Measurements from ENCODE around the gene FUT9.

Gene FUT9

DNA sequence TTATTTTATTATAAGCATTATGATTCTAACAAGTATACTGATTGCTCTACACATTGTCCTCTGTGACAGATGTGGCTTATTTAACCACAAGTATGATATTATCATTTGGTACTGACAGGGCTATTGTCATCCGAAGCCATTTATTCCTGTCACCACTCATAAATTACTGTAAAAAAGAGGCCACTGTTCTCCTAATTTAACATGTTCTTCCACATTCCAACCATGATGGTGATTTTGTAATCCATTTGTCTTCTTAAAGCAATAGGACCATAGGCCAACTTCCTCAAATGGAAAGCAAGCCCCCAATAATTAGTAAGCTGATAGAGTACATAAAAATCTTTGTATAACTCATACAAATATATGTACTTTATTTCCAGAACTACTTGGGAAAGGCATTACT, 50.6 kb downstream of the FUT9 start:
- 63 to 100% methylated on average over 1 of the region's 1 CpG for WGBS, 2 experiments (ENCODE audit: insufficient coverage in 2 of 2)
- Histone ChIP-seq H3K36me3 (ENCODE audit: control insufficient read depth, insufficient read depth, low read length) (no peaks in the 10 kb centered on the region), H3K4me3 (ENCODE audit: extremely low read depth, insufficient read depth, low read length, poor library complexity, severe bottlenecking) (no peak overlapping the region), H3K27ac (ENCODE audit: low read depth, low read length, severe bottlenecking) (no peak overlapping the region), H3K4me1 (ENCODE audit: control insufficient read depth, insufficient read depth, low read length, poor library complexity, severe bottlenecking) (no peaks in the 10 kb centered on the region), H3K9me3 (ENCODE audit: control insufficient read depth, low read length) (no peaks in the 10 kb centered on the region)

DNA sequence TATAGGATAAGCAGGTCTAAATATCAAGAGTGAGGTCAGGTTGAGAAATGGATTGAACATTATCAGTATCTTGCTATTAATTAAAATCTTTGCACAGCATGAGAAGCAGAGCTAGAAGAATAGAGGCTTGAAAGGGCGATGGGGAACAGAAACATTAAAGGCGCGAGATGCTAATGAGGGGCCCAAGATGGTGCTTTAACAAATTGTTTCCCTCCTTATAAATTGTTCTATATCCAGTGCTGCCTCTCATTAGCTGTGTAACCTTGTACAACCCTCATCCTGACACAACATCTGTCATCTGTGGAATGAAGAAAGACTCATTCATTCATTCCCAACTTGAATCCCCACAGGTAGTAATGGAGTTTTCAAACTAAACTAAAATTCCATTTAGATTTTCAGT, 57.8 kb downstream of the FUT9 start:
- Histone ChIP-seq H3K9me3 (ENCODE audit: control insufficient read depth, low read length) (no peaks in the 10 kb centered on the region), H3K36me3 (ENCODE audit: control insufficient read depth, insufficient read depth, low read length) (no peaks in the 10 kb centered on the region), H3K4me3 (ENCODE audit: extremely low read depth, insufficient read depth, low read length, poor library complexity, severe bottlenecking) (no peak overlapping the region), H3K27ac (ENCODE audit: low read depth, low read length, severe bottlenecking) (no peak overlapping the region), H3K4me1 (ENCODE audit: control insufficient read depth, insufficient read depth, low read length, poor library complexity, severe bottlenecking) (no peaks in the 10 kb centered on the region)
- WGBS, 2 experiments (ENCODE audit: insufficient coverage in 2 of 2): 79 to 100% methylated on average over 3 of the region's 3 CpGs

DNA sequence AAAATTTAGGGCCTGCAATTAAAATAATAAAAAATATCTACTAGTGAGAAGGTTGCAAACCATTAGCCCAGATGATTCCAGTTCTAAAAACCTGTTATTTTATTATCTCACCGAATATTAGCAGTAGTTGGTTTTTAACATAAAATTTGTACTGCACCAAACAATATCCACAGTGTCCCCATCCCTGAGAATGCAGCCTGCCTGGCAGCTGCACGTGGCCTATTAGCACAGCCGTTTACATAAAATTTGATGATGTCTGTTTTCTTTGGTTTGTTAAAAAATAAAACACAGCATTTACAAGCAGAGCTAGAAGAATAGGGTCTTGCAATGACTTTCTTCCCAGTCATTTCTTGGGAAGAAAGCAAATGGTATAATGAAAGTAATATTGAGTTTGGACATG, 58.2 kb downstream of the FUT9 start:
- H3K9me3 ChIP-seq (ENCODE audit: control insufficient read depth, low read length): no peaks in the 10 kb centered on the region
- no peaks in the 10 kb centered on the region for H3K36me3 ChIP-seq (ENCODE audit: control insufficient read depth, insufficient read depth, low read length)
- no CpG with 5 or more reads among the region's 3 CpGs for WGBS, 2 experiments (ENCODE audit: insufficient coverage in 2 of 2)
- H3K4me3 ChIP-seq (ENCODE audit: extremely low read depth, insufficient read depth, low read length, poor library complexity, severe bottlenecking): no peak overlapping the region
- H3K4me1 ChIP-seq (ENCODE audit: control insufficient read depth, insufficient read depth, low read length, poor library complexity, severe bottlenecking): no peaks in the 10 kb centered on the region
- H3K27ac ChIP-seq (ENCODE audit: low read depth, low read length, severe bottlenecking): no peak overlapping the region

- no CpG with 5 or more reads among the region's 1 CpG for WGBS, 2 experiments (ENCODE audit: insufficient coverage in 2 of 2)
- no peaks in the 10 kb centered on the region for H3K9me3 ChIP-seq (ENCODE audit: control insufficient read depth, low read length)
- H3K4me3 ChIP-seq (ENCODE audit: extremely low read depth, insufficient read depth, low read length, poor library complexity, severe bottlenecking): no peak overlapping the region
- no peaks in the 10 kb centered on the region for H3K36me3 ChIP-seq (ENCODE audit: control insufficient read depth, insufficient read depth, low read length)
- no peaks in the 10 kb centered on the region for H3K4me1 ChIP-seq (ENCODE audit: control insufficient read depth, insufficient read depth, low read length, poor library complexity, severe bottlenecking)
- no peak overlapping the region for H3K27ac ChIP-seq (ENCODE audit: low read depth, low read length, severe bottlenecking)
These were observed 60.1 kb downstream of the FUT9 start for GRCh38 chr6:96075826-96076225.

- WGBS, 2 experiments (ENCODE audit: insufficient coverage in 2 of 2): 86 to 89% methylated on average over 2 to 3 of the region's 3 CpGs
- H3K9me3 ChIP-seq (ENCODE audit: control insufficient read depth, low read length): no peaks in the 10 kb centered on the region
- H3K36me3 ChIP-seq (ENCODE audit: control insufficient read depth, insufficient read depth, low read length): no peaks in the 10 kb centered on the region
- H3K4me3 ChIP-seq (ENCODE audit: extremely low read depth, insufficient read depth, low read length, poor library complexity, severe bottlenecking): no peak overlapping the region
- no peak overlapping the region for H3K27ac ChIP-seq (ENCODE audit: low read depth, low read length, severe bottlenecking)
- no peaks in the 10 kb centered on the region for H3K4me1 ChIP-seq (ENCODE audit: control insufficient read depth, insufficient read depth, low read length, poor library complexity, severe bottlenecking)
These were observed 71.0 kb downstream of the FUT9 start for GRCh38 chr6:96086745-96087144.

- no peak overlapping the region for H3K27ac ChIP-seq (ENCODE audit: low read depth, low read length, severe bottlenecking)
- H3K4me3 ChIP-seq (ENCODE audit: extremely low read depth, insufficient read depth, low read length, poor library complexity, severe bottlenecking): no peak overlapping the region
- H3K9me3 ChIP-seq (ENCODE audit: control insufficient read depth, low read length): no peaks in the 10 kb centered on the region
- H3K4me1 ChIP-seq (ENCODE audit: control insufficient read depth, insufficient read depth, low read length, poor library complexity, severe bottlenecking): no peaks in the 10 kb centered on the region
- no peaks in the 10 kb centered on the region for H3K36me3 ChIP-seq (ENCODE audit: control insufficient read depth, insufficient read depth, low read length)
- WGBS, 2 experiments (ENCODE audit: insufficient coverage in 2 of 2): no CpG with 5 or more reads among the region's 1 CpG
These were observed 73.4 kb downstream of the FUT9 start for GRCh38 chr6:96089173-96089572.

DNA sequence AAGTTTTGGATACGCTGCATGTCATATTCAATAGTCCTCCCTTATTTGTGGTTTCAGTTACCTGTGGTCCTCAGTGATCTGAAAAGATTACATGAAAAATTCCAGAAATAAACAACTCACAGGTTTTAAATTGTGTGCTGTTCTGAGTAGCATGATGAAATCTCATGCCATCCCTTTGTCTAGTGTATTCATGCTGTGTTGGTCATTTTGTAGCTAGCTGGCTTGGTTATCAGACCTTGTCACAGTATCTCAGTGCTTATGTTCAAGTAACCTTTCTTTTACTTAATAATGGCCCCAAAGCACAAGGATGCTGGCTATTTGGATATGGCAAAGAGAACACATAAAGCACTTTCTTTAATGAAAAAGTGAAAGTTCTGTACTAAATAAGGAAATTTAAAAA, 78.3 kb downstream of the FUT9 start:
- no peaks in the 10 kb centered on the region for H3K9me3 ChIP-seq (ENCODE audit: control insufficient read depth, low read length)
- H3K4me3 ChIP-seq (ENCODE audit: extremely low read depth, insufficient read depth, low read length, poor library complexity, severe bottlenecking): no peak overlapping the region
- no peaks in the 10 kb centered on the region for H3K4me1 ChIP-seq (ENCODE audit: control insufficient read depth, insufficient read depth, low read length, poor library complexity, severe bottlenecking)
- WGBS, 2 experiments (ENCODE audit: insufficient coverage in 2 of 2): no CpG with 5 or more reads among the region's 1 CpG
- no peak overlapping the region for H3K27ac ChIP-seq (ENCODE audit: low read depth, low read length, severe bottlenecking)
- no peaks in the 10 kb centered on the region for H3K36me3 ChIP-seq (ENCODE audit: control insufficient read depth, insufficient read depth, low read length)

GRCh38 chr6:96099069-96099468, 83.3 kb downstream of the FUT9 start:
- Histone ChIP-seq H3K4me3 (ENCODE audit: extremely low read depth, insufficient read depth, low read length, poor library complexity, severe bottlenecking) (no peak overlapping the region), H3K9me3 (ENCODE audit: control insufficient read depth, low read length) (no peaks in the 10 kb centered on the region), H3K36me3 (ENCODE audit: control insufficient read depth, insufficient read depth, low read length) (no peaks in the 10 kb centered on the region), H3K27ac (ENCODE audit: low read depth, low read length, severe bottlenecking) (no peak overlapping the region), H3K4me1 (ENCODE audit: control insufficient read depth, insufficient read depth, low read length, poor library complexity, severe bottlenecking) (no peaks in the 10 kb centered on the region)

GRCh38 chr6:96101564-96101963, 85.8 kb downstream of the FUT9 start:
- Histone ChIP-seq H3K4me3 (ENCODE audit: extremely low read depth, insufficient read depth, low read length, poor library complexity, severe bottlenecking) (no peak overlapping the region), H3K27ac (ENCODE audit: low read depth, low read length, severe bottlenecking) (no peak overlapping the region), H3K9me3 (ENCODE audit: control insufficient read depth, low read length) (no peaks in the 10 kb centered on the region), H3K4me1 (ENCODE audit: control insufficient read depth, insufficient read depth, low read length, poor library complexity, severe bottlenecking) (no peaks in the 10 kb centered on the region), H3K36me3 (ENCODE audit: control insufficient read depth, insufficient read depth, low read length) (no peaks in the 10 kb centered on the region)
- 75 to 92% methylated on average over 1 to 2 of the region's 2 CpGs for WGBS, 2 experiments (ENCODE audit: insufficient coverage in 2 of 2)

DNA sequence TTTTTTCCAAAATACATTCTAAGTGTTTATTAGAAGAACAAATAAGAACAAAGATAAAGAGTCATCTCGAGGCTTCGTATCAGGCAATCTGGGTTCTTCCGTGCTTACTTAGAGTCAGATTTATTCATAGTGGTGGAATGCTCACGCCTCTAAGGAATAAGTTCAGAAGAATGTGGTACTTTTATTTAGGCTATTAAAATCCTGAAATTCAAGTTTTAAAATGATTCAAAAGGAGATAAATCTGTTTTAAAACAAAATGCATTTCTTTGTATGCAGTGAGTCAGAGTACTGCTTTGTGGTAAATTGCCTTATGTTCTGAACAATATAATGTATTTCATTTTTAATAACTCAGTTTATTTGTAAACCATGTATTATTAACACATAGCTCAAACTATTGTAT, 89.1 kb downstream of the FUT9 start:
- no peaks in the 10 kb centered on the region for H3K4me1 ChIP-seq (ENCODE audit: control insufficient read depth, insufficient read depth, low read length, poor library complexity, severe bottlenecking)
- no peak overlapping the region for H3K4me3 ChIP-seq (ENCODE audit: extremely low read depth, insufficient read depth, low read length, poor library complexity, severe bottlenecking)
- 93% methylated on average over 4 of the region's 4 CpGs; no CpG with 5 or more reads in 1 of the 2 experiments for WGBS, 2 experiments (ENCODE audit: insufficient coverage in 2 of 2)
- no peaks in the 10 kb centered on the region for H3K9me3 ChIP-seq (ENCODE audit: control insufficient read depth, low read length)
- H3K27ac ChIP-seq (ENCODE audit: low read depth, low read length, severe bottlenecking): no peak overlapping the region
- no peaks in the 10 kb centered on the region for H3K36me3 ChIP-seq (ENCODE audit: control insufficient read depth, insufficient read depth, low read length)

DNA sequence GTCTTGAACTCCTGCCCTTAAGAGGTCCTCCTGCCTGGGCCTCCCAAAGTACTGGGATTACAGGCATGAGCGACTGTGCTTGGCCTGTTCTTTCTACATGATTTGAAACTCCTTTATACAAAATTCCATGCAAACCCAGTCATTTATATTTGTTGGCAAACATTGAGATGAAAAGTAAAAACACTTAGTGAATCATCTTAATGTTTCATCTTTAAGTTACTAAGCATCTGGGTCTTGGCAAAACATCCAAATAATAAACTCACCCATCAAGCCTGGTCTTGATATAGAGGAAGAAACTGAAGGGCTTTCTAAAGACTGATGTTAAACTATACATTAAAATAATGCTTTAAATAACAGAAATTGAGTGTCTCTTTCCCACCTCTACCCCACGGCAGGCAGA, 95.1 kb downstream of the FUT9 start:
- Histone ChIP-seq H3K4me1 (ENCODE audit: control insufficient read depth, insufficient read depth, low read length, poor library complexity, severe bottlenecking) (no peaks in the 10 kb centered on the region), H3K36me3 (ENCODE audit: control insufficient read depth, insufficient read depth, low read length) (no peaks in the 10 kb centered on the region), H3K4me3 (ENCODE audit: extremely low read depth, insufficient read depth, low read length, poor library complexity, severe bottlenecking) (no peak overlapping the region), H3K27ac (ENCODE audit: low read depth, low read length, severe bottlenecking) (no peak overlapping the region), H3K9me3 (ENCODE audit: control insufficient read depth, low read length) (no peaks in the 10 kb centered on the region)
- WGBS, 2 experiments (ENCODE audit: insufficient coverage in 2 of 2): 100% methylated on average over 1 of the region's 2 CpGs; no CpG with 5 or more reads in 1 of the 2 experiments

DNA sequence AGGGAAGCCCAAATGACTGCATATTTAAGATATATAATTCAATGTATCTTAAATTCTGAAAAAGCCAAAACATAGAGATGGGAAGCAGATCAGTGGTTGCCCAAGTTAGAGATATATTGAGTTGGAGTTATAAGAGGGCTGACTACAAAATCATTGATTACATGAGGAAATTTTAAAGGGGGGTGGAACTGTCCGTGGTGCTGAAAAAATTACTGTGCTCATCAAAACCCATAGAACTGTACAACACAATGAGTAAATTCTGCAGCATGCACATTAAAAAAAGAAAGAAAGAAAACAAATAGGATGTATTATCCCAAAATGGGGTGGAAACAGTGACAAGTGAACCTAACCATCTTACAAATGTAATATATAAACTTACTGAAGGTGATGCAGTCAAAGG, 100.9 kb downstream of the FUT9 start:
- H3K36me3 ChIP-seq (ENCODE audit: control insufficient read depth, insufficient read depth, low read length): no peaks in the 10 kb centered on the region
- no peak overlapping the region for H3K4me3 ChIP-seq (ENCODE audit: extremely low read depth, insufficient read depth, low read length, poor library complexity, severe bottlenecking)
- no CpG with 5 or more reads among the region's 1 CpG for WGBS, 2 experiments (ENCODE audit: insufficient coverage in 2 of 2)
- H3K27ac ChIP-seq (ENCODE audit: low read depth, low read length, severe bottlenecking): no peak overlapping the region
- H3K9me3 ChIP-seq (ENCODE audit: control insufficient read depth, low read length): no peaks in the 10 kb centered on the region
- H3K4me1 ChIP-seq (ENCODE audit: control insufficient read depth, insufficient read depth, low read length, poor library complexity, severe bottlenecking): no peaks in the 10 kb centered on the region

Measured in mesodermal cell (in vitro differentiated cells).